HepG2 (cell line): ENCODE data around the gene ELAVL3. TPM values are rescaled to one million over a fixed set of nuclear protein-coding genes. Genes with fewer than 3 reads are reported as not detected.

Experiments
- BATF2 ChIP-seq: sonication (generic); formaldehyde crosslinking; IDR thresholded peaks from 2 replicates; pipeline ENCODE4 v1.8.0; 2022; ENCODE audit warnings: mild to moderate bottlenecking, missing genetic modification reagents, moderate library complexity
- FOXC1 ChIP-seq: sonication (generic); formaldehyde crosslinking; IDR thresholded peaks from 2 replicates; pipeline ENCODE4 v1.8.0; 2022; ENCODE audit warnings: mild to moderate bottlenecking, missing genetic modification reagents, borderline replicate concordance
- HMGXB4 ChIP-seq, 2 experiments: sonication (generic) in 1 of 2; formaldehyde crosslinking in 1 of 2; IDR thresholded peaks; 2 replicates each; pipeline versions ENCODE4 v1.4.0 to v1.6.1; 2018 to 2020; ENCODE audit warnings: missing genetic modification reagents in 2 of 2, borderline replicate concordance in 1 of 2, low read depth in 1 of 2, mild to moderate bottlenecking in 1 of 2, missing biosample characterization in 1 of 2
- HNF4A ChIP-seq: sonication (generic); formaldehyde crosslinking; IDR thresholded peaks from 2 replicates; pipeline ENCODE4 v1.4.0; 2020; ENCODE audit warnings: missing genetic modification reagents
- JARID2 ChIP-seq: sonication (generic); formaldehyde crosslinking; IDR thresholded peaks from 2 replicates; pipeline ENCODE4 v1.8.1; 2023; ENCODE audit warnings: missing genetic modification reagents, inconsistent platforms; ENCODE audit not compliant: insufficient replicate concordance
- MXD3 ChIP-seq: IDR thresholded peaks from 2 replicates; pipeline ENCODE4 v1.6.1; 2016; ENCODE audit warnings: mild to moderate bottlenecking, missing biosample characterization, missing genetic modification reagents
- ONECUT2 ChIP-seq: sonication (generic); formaldehyde crosslinking; IDR thresholded peaks from 2 replicates; pipeline ENCODE4 v1.4.0; 2020; ENCODE audit warnings: missing genetic modification reagents
- RBM22 ChIP-seq: fragments of 200-400 bp; formaldehyde crosslinking; optimal IDR thresholded peaks from 2 replicates; pipeline ENCODE3; 2017; ENCODE audit warnings: mild to moderate bottlenecking, low read length, moderate library complexity
- ZNF441 ChIP-seq: sonication (generic); formaldehyde crosslinking; IDR thresholded peaks from 2 replicates; pipeline ENCODE4 v1.7.0; 2021; ENCODE audit warnings: missing genetic modification reagents, borderline replicate concordance
- ZNF556 ChIP-seq: sonication (generic); formaldehyde crosslinking; IDR thresholded peaks from 2 replicates; pipeline ENCODE4 v1.4.0; 2020; ENCODE audit warnings: mild to moderate bottlenecking, missing genetic modification reagents, borderline replicate concordance
- ZNF557 ChIP-seq: sonication (generic); formaldehyde crosslinking; IDR thresholded peaks from 2 replicates; pipeline ENCODE4 v1.4.0; 2020; ENCODE audit warnings: missing genetic modification reagents
- ZNF570 ChIP-seq: sonication (generic); formaldehyde crosslinking; IDR thresholded peaks from 2 replicates; pipeline ENCODE4 v1.4.0; 2020; ENCODE audit warnings: mild to moderate bottlenecking, missing genetic modification reagents, borderline replicate concordance
- ZNF766 ChIP-seq: sonication (generic); formaldehyde crosslinking; IDR thresholded peaks from 2 replicates; pipeline ENCODE4 v1.5.0; 2020; ENCODE audit warnings: missing genetic modification reagents, borderline replicate concordance
- ZNF768 ChIP-seq: sonication (generic); formaldehyde crosslinking; IDR thresholded peaks from 2 replicates; pipeline ENCODE4 v1.4.0; 2020; ENCODE audit warnings: missing genetic modification reagents
- ZNF788 ChIP-seq: sonication (generic); formaldehyde crosslinking; IDR thresholded peaks from 2 replicates; pipeline ENCODE4 v1.5.0; 2020; ENCODE audit warnings: mild to moderate bottlenecking, missing genetic modification reagents, borderline replicate concordance
- polyA plus RNA-seq, 8 experiments: library from polyadenylated mRNA; depleted of rRNA in 3 of 8; stranded (reverse) in 7 of 8; unstranded in 1 of 8; fragments of >200 nt; fragmentation: Illumina TruSeq in 4 of 8; extraction: Trizol in 4 of 8; gene quantifications; 2 replicates each; pipeline versions ENCODE4 v1.2.1 to v1.2.3, GENCODE V29; 2011 to 2016; ENCODE audit warnings: low read depth in 4 of 8, missing spikeins in 1 of 8, mixed read lengths in 1 of 8; ENCODE audit not compliant: insufficient read depth in 1 of 8
- total RNA-seq, 5 experiments: library from RNA; depleted of rRNA; stranded (reverse); fragments of >200 nt; fragmentation: Illumina TruSeq; extraction: Trizol; gene quantifications; 2 replicates each; pipeline ENCODE4 v1.2.3, GENCODE V29; 2016; ENCODE audit warnings: low read depth in 1 of 5
- TF ChIP-seq, protein P1 (sequence below): sonication (generic); formaldehyde crosslinking; IDR thresholded peaks from 2 replicates; pipeline ENCODE4 v1.4.0; 2020; ENCODE audit warnings: missing genetic modification reagents
- TF ChIP-seq, protein P2 (sequence below): sonication (generic); formaldehyde crosslinking; IDR thresholded peaks from 2 replicates; pipeline ENCODE4 v1.5.0; 2020; ENCODE audit warnings: mild to moderate bottlenecking, missing genetic modification reagents, borderline replicate concordance
- TF ChIP-seq, protein P3 (sequence below): sonication (generic); formaldehyde crosslinking; IDR thresholded peaks from 2 replicates; pipeline ENCODE4 v1.8.1; 2023; ENCODE audit warnings: mild to moderate bottlenecking, missing genetic modification reagents
- TF ChIP-seq, protein P4 (sequence below): sonication (generic); formaldehyde crosslinking; IDR thresholded peaks from 2 replicates; pipeline ENCODE4 v1.5.0; 2020; ENCODE audit warnings: missing genetic modification reagents

Gene ELAVL3
- total and polyA plus RNA-seq, 2 of the 13 experiments (the other 11 are each of a cell fraction or from before 2014, with no cell fraction given), result 0.03 TPM; not detected in 1

- TF ChIP-seq, protein P1, sequence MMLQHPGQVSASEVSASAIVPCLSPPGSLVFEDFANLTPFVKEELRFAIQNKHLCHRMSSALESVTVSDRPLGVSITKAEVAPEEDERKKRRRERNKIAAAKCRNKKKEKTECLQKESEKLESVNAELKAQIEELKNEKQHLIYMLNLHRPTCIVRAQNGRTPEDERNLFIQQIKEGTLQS (CRISPR knock-in tag), result no peak; the same call in 1 of the 2 replicates
- TF ChIP-seq ZNF768 (peak; percentile 77), BATF2 (no peak), FOXC1 (peak; percentile 71; the same call in 1 of the 2 replicates), ZNF570 (CRISPR knock-in tag) (no peak), ONECUT2 (CRISPR knock-in tag) (no peak), HNF4A (CRISPR knock-in tag) (no peak), ZNF556 (CRISPR knock-in tag) (peak; percentile 45; the same call in 1 of the 2 replicates), RBM22 (peak; percentile 54), JARID2 (CRISPR knock-in tag) (no peak), ZNF788 (CRISPR knock-in tag) (peak; percentile 63; the same call in 1 of the 2 replicates), HMGXB4 (CRISPR knock-in tag; IDR thresholded peaks at IDR 0.05; ENCODE audit: borderline replicate concordance in 1 of 2, low read depth in 1 of 2) (peak; percentile 64 to 85; a peak in 2 of 4 replicates), ZNF441 (no peak), ZNF766 (CRISPR knock-in tag) (peak; percentile 95), MXD3 (CRISPR knock-in tag) (peak; percentile 94), ZNF557 (peak; percentile 84)
- TF ChIP-seq, protein P2, sequence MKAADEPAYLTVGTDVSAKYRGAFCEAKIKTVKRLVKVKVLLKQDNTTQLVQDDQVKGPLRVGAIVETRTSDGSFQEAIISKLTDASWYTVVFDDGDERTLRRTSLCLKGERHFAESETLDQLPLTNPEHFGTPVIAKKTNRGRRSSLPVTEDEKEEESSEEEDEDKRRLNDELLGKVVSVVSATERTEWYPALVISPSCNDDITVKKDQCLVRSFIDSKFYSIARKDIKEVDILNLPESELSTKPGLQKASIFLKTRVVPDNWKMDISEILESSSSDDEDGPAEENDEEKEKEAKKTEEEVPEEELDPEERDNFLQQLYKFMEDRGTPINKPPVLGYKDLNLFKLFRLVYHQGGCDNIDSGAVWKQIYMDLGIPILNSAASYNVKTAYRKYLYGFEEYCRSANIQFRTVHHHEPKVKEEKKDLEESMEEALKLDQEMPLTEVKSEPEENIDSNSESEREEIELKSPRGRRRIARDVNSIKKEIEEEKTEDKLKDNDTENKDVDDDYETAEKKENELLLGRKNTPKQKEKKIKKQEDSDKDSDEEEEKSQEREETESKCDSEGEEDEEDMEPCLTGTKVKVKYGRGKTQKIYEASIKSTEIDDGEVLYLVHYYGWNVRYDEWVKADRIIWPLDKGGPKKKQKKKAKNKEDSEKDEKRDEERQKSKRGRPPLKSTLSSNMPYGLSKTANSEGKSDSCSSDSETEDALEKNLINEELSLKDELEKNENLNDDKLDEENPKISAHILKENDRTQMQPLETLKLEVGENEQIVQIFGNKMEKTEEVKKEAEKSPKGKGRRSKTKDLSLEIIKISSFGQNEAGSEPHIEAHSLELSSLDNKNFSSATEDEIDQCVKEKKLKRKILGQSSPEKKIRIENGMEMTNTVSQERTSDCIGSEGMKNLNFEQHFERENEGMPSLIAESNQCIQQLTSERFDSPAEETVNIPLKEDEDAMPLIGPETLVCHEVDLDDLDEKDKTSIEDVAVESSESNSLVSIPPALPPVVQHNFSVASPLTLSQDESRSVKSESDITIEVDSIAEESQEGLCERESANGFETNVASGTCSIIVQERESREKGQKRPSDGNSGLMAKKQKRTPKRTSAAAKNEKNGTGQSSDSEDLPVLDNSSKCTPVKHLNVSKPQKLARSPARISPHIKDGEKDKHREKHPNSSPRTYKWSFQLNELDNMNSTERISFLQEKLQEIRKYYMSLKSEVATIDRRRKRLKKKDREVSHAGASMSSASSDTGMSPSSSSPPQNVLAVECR (CRISPR knock-in tag), result peak; percentile 72; the same call in 1 of the 2 replicates
- TF ChIP-seq, protein P3, sequence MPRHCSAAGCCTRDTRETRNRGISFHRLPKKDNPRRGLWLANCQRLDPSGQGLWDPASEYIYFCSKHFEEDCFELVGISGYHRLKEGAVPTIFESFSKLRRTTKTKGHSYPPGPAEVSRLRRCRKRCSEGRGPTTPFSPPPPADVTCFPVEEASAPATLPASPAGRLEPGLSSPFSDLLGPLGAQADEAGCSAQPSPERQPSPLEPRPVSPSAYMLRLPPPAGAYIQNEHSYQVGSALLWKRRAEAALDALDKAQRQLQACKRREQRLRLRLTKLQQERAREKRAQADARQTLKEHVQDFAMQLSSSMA (CRISPR knock-in tag), result no peak
- TF ChIP-seq, protein P4, sequence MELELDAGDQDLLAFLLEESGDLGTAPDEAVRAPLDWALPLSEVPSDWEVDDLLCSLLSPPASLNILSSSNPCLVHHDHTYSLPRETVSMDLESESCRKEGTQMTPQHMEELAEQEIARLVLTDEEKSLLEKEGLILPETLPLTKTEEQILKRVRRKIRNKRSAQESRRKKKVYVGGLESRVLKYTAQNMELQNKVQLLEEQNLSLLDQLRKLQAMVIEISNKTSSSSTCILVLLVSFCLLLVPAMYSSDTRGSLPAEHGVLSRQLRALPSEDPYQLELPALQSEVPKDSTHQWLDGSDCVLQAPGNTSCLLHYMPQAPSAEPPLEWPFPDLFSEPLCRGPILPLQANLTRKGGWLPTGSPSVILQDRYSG, result 0 out of 2 replicates have a peak, but pooled peaks have one; percentile 79
Observed at GRCh38 chr19:11482384-11483050, 1.7 kb upstream of the ELAVL3 start (continued).
